CD4-positive, alpha-beta T cell (primary cell): Measurements from ENCODE around the gene SNN. TPM values are rescaled to one million over a fixed set of nuclear protein-coding genes. Genes with fewer than 3 reads are reported as not detected.

Experiments
- ATAC-seq: fragments of 200-7000 bp; cut with Tn5 transposase; one replicate; pipeline ENCODE4 v1.10.0; 2022; ENCODE audit warnings: mild to moderate bottlenecking; ENCODE audit not compliant: poor library complexity
- CTCF ChIA-PET: fragments of 350-600 bp; sonication (Branson Sonifier 250); formaldehyde crosslinking; loops from one replicate; lab custom pipeline; 2021; ENCODE audit warnings: antibody characterized with exemption, inconsistent platforms; lab: Charles Lee
- POLR2A ChIA-PET: fragments of 350-600 bp; sonication (Branson Sonifier 250); formaldehyde crosslinking; loops from one replicate; lab custom pipeline; 2021; ENCODE audit warnings: antibody characterized with exemption, inconsistent platforms; lab: Charles Lee
- DNase-seq, 14 experiments: peaks; one replicate each; pipeline ENCODE4 v3.0.0-alpha.2; 2013 to 2020; ENCODE audit warnings: mixed read lengths in 2 of 14
- H3K27ac ChIP-seq, 2 donors: one replicate each; pipeline versions ENCODE4 v1.5.1 to v1.7.0; 2013; ENCODE audit warnings: low read length in 2 of 2, low read depth in 1 of 2, mild to moderate bottlenecking in 1 of 2
- H3K27me3 ChIP-seq, 2 experiments: 1 replicate in 1 of 2; 2 replicates in 1 of 2; pipeline versions ENCODE4 v1.6.1 to v1.7.0; 2013; ENCODE audit warnings: low read length in 2 of 2, control low read depth in 1 of 2, mild to moderate bottlenecking in 1 of 2, moderate library complexity in 1 of 2; ENCODE audit not compliant: insufficient read depth in 2 of 2, control insufficient read depth in 1 of 2
- H3K36me3 ChIP-seq: one replicate; pipeline ENCODE4 v1.6.1; 2013; ENCODE audit warnings: low read length, control low read depth; ENCODE audit not compliant: insufficient read depth
- H3K4me1 ChIP-seq: one replicate; pipeline ENCODE4 v1.6.1; 2013; ENCODE audit warnings: low read length, control low read depth; ENCODE audit not compliant: insufficient read depth
- H3K4me3 ChIP-seq: one replicate; pipeline ENCODE4 v1.5.1; 2013; ENCODE audit warnings: mild to moderate bottlenecking, low read length, moderate library complexity
- H3K9me3 ChIP-seq, 2 experiments: 1 replicate in 1 of 2; 2 replicates in 1 of 2; pipeline versions ENCODE4 v1.6.1 to v1.7.0; 2013; ENCODE audit warnings: low read length in 2 of 2, mild to moderate bottlenecking in 2 of 2, control low read depth in 1 of 2, moderate library complexity in 1 of 2; ENCODE audit not compliant: control insufficient read depth in 1 of 2, insufficient read depth in 1 of 2
- H3K27ac Mint-ChIP-seq: one replicate; pipeline ENCODE4 v1.8.0; 2020; ENCODE audit warnings: mixed read lengths
- H3K27me3 Mint-ChIP-seq: one replicate; pipeline ENCODE4 v1.8.0; 2021; ENCODE audit warnings: mixed read lengths
- H3K36me3 Mint-ChIP-seq: one replicate; pipeline ENCODE4 v1.8.0; 2021; ENCODE audit warnings: low read depth, mixed read lengths
- H3K4me1 Mint-ChIP-seq: one replicate; pipeline ENCODE4 v1.8.0; 2021; ENCODE audit warnings: low read depth, mixed read lengths
- H3K4me3 Mint-ChIP-seq: one replicate; pipeline ENCODE4 v1.8.0; 2020; ENCODE audit warnings: mild to moderate bottlenecking, mixed read lengths
- H3K9me3 Mint-ChIP-seq: one replicate; pipeline ENCODE4 v1.8.0; 2020; ENCODE audit warnings: mixed read lengths
- CTCF ChIP-seq: fragments of 200-600 bp; IDR thresholded peaks from one replicate; pipeline ENCODE4 v1.8.0; 2022; ENCODE audit warnings: antibody characterized with exemption, mild to moderate bottlenecking
- intact Hi-C, 2 experiments: fragments of 100-400 bp; cut with DNase I in 1 of 2; cut with micrococcal nuclease in 1 of 2; formaldehyde crosslinking; loops; one replicate each; pipeline versions ENCODE4 v1.15.1 to v1.9.0; 2023 to 2025; cut with DNase I, micrococcal nuclease
- total RNA-seq, 174 experiments: library from RNA in 2 of 174; stranded (reverse) in 2 of 174; gene quantifications; one replicate each; pipeline ENCODE4 v1.2.3 and lab custom pipeline; 2021 to 2026

Gene SNN
- total RNA-seq, 2 experiments from 2014 or later: 76.3 to 79.7 TPM

DNA sequence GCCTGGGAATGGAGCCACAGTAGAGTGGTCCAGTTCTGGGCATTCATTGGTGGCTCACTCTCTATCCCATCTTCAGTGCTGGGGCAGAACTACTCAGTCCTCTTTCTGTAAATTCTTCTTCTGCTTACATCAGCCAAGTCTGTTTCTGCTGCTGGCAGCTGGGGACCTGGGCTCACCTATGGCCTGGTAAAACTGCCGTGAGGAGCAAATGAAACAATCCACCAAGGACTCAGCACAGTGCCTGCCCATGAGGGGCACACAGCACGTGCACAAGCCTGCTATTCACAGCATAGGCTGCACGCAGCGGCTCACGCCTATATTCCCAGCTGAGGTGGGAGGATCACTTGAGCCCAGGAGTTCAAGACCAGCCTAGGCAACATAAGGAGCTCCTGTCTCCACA, 30.9 kb upstream of the SNN start:
- no peaks in the 10 kb centered on the region for H3K9me3 ChIP-seq
- H3K4me1 Mint-ChIP-seq: peaks cover 21% of the 10 kb centered on the region
- H3K4me3 ChIP-seq: no peak overlapping the region
- intact Hi-C loops: no loop called here
- DNase-seq: no peak
- H3K9me3 Mint-ChIP-seq: no peaks in the 10 kb centered on the region
- no peaks in the 10 kb centered on the region for H3K36me3 ChIP-seq
- no peak for ATAC-seq
- POLR2A ChIA-PET: interaction anchor here (2.7 kb wide), 1 partner anchor 15 kb away, joined by 11 read pairs; no protein-coding TSS in a partner anchor
- no peak overlapping the region for H3K27ac ChIP-seq
- CTCF ChIA-PET: interaction anchor here (1.6 kb wide), 1 partner anchor 105 kb away, joined by 6 read pairs; no protein-coding TSS in a partner anchor
- no peak overlapping the region for H3K27ac Mint-ChIP-seq
- no peaks in the 10 kb centered on the region for H3K36me3 Mint-ChIP-seq
- no peak overlapping the region for H3K4me3 Mint-ChIP-seq
- TF ChIP-seq CTCF: no peak
- H3K4me1 ChIP-seq: peaks cover 24% of the 10 kb centered on the region
- no peaks in the 10 kb centered on the region for H3K27me3 Mint-ChIP-seq
- no peaks in the 10 kb centered on the region for H3K27me3 ChIP-seq

GRCh38 chr16:11638140-11638539, 30.1 kb upstream of the SNN start:
- Histone ChIP-seq H3K27me3 (peaks cover 0 to 2% of the 10 kb centered on the region in 2 experiments), H3K27ac (no peak overlapping the region), H3K9me3 (no peaks in the 10 kb centered on the region), H3K4me3 (no peak overlapping the region), H3K36me3 (no peaks in the 10 kb centered on the region), H3K4me1 (peaks cover 22% of the 10 kb centered on the region)
- no peak overlapping the region for H3K27ac Mint-ChIP-seq
- H3K9me3 Mint-ChIP-seq: no peaks in the 10 kb centered on the region
- H3K4me3 Mint-ChIP-seq: no peak overlapping the region
- H3K4me1 Mint-ChIP-seq: peaks cover 21% of the 10 kb centered on the region
- ATAC-seq (no peak), DNase-seq (no peak)
- H3K36me3 Mint-ChIP-seq: no peaks in the 10 kb centered on the region
- POLR2A ChIA-PET: interaction anchor here (1.0 to 2.7 kb wide), 2 partner anchors 9 to 16 kb away, joined by 3 to 11 read pairs; no protein-coding TSS in a partner anchor
- CTCF ChIA-PET: interaction anchor here (1.3 kb wide), 1 partner anchor 106 kb away, joined by 4 read pairs; no protein-coding TSS in a partner anchor
- intact Hi-C loops: no loop called here
- no peak for TF ChIP-seq CTCF
- H3K27me3 Mint-ChIP-seq: no peaks in the 10 kb centered on the region

GRCh38 chr16:11639008-11639562, 29.2 kb upstream of the SNN start:
- Histone ChIP-seq H3K4me1 (peaks cover 22% of the 10 kb centered on the region), H3K27ac (no peak overlapping the region), H3K9me3 (no peaks in the 10 kb centered on the region), H3K27me3 (peaks cover 0 to 2% of the 10 kb centered on the region in 2 experiments), H3K4me3 (no peak overlapping the region), H3K36me3 (no peaks in the 10 kb centered on the region)
- Mint-ChIP-seq H3K4me1 (peaks cover 19% of the 10 kb centered on the region), H3K27me3 (no peaks in the 10 kb centered on the region), H3K4me3 (no peak overlapping the region), H3K9me3 (no peaks in the 10 kb centered on the region), H3K27ac (no peak overlapping the region), H3K36me3 (no peaks in the 10 kb centered on the region)
- no peak for DNase-seq
- POLR2A ChIA-PET: interaction anchor here (1.0 to 2.7 kb wide), 3 partner anchors 8 to 42 kb away, joined by 3 to 11 read pairs (median 3); no protein-coding TSS in a partner anchor
- CTCF ChIA-PET: interaction anchor here (1.3 kb wide), 1 partner anchor 107 kb away, joined by 4 read pairs; no protein-coding TSS in a partner anchor
- no peak for TF ChIP-seq CTCF
- intact Hi-C loops: no loop called here
- no peak for ATAC-seq
